ACC112 (cell line): ENCODE measurements around the gene TM9SF3.

Source experiments
- H2AFZ ChIP-seq: fragments of 200-600 bp; sonication (generic); one replicate; pipeline ENCODE4 v1.6.0; 2017; ENCODE audit warnings: antibody characterized with exemption, low read length; ENCODE audit not compliant: unreplicated experiment
- H3K27ac ChIP-seq: fragments of 200-600 bp; sonication (generic); 2 replicates; pipeline ENCODE4 v1.5.1; 2014; ENCODE audit warnings: low read depth, mild to moderate bottlenecking, antibody characterized with exemption, low read length, moderate library complexity
- H3K27me3 ChIP-seq: fragments of 200-600 bp; sonication (generic); 2 replicates; pipeline ENCODE4 v1.6.1; 2014; ENCODE audit warnings: mild to moderate bottlenecking, antibody characterized with exemption, low read length, moderate library complexity, mixed read lengths; ENCODE audit not compliant: insufficient read depth
- H3K36me3 ChIP-seq: fragments of 200-600 bp; sonication (generic); 2 replicates; pipeline ENCODE4 v1.6.1; 2016; ENCODE audit warnings: mild to moderate bottlenecking, antibody characterized with exemption, low read length, moderate library complexity, mixed read lengths; ENCODE audit not compliant: insufficient read depth
- H3K4me1 ChIP-seq: fragments of 200-600 bp; sonication (generic); one replicate; pipeline ENCODE4 v1.6.1; 2016; ENCODE audit warnings: low read length, mixed read lengths; ENCODE audit not compliant: insufficient read depth, unreplicated experiment, control insufficient read depth
- H3K4me3 ChIP-seq: fragments of 200-600 bp; sonication (generic); 2 replicates; pipeline ENCODE4 v1.5.1; 2014; ENCODE audit warnings: mild to moderate bottlenecking, low read depth, low read length
- H3K79me2 ChIP-seq: fragments of 200-600 bp; sonication (generic); one replicate; pipeline ENCODE4 v1.6.0; 2016; ENCODE audit warnings: low read length; ENCODE audit not compliant: control insufficient read depth, unreplicated experiment, insufficient read depth

TM9SF3 gene

GRCh38 chr10:96496281-96496925 lies 90.4 kb downstream of the TM9SF3 start:
- no peaks in the 10 kb centered on the region for H3K4me1 ChIP-seq
- H2AFZ ChIP-seq, result no peak overlapping the region
- H3K36me3 ChIP-seq, result no peaks in the 10 kb centered on the region
- peaks cover 56% of the 10 kb centered on the region for H3K27me3 ChIP-seq
- H3K79me2 ChIP-seq, result no peaks in the 10 kb centered on the region
- no peak overlapping the region for H3K4me3 ChIP-seq
- no peak overlapping the region for H3K27ac ChIP-seq

GRCh38 chr10:96495544-96495943 lies 91.3 kb downstream of the TM9SF3 start:
- Histone ChIP-seq H3K36me3 (no peaks in the 10 kb centered on the region), H3K79me2 (no peaks in the 10 kb centered on the region), H3K27me3 (peaks cover 61% of the 10 kb centered on the region), H3K4me3 (no peak overlapping the region), H3K27ac (no peak overlapping the region), H3K4me1 (no peaks in the 10 kb centered on the region), H2AFZ (no peak overlapping the region)

- Histone ChIP-seq H3K36me3 (no peaks in the 10 kb centered on the region), H3K27ac (no peak overlapping the region), H3K4me3 (no peak overlapping the region), H2AFZ (no peak overlapping the region), H3K27me3 (peaks cover 66% of the 10 kb centered on the region), H3K4me1 (no peaks in the 10 kb centered on the region), H3K79me2 (no peaks in the 10 kb centered on the region)
These were observed 92.1 kb downstream of the TM9SF3 start for GRCh38 chr10:96494694-96495093.

GRCh38 chr10:96493871-96494525 lies 92.8 kb downstream of the TM9SF3 start:
- no peaks in the 10 kb centered on the region for H3K4me1 ChIP-seq
- H3K27ac ChIP-seq, result no peak overlapping the region
- H3K27me3 ChIP-seq, result peaks cover 62% of the 10 kb centered on the region
- H3K4me3 ChIP-seq, result no peak overlapping the region
- H3K36me3 ChIP-seq, result no peaks in the 10 kb centered on the region
- H2AFZ ChIP-seq, result no peak overlapping the region
- no peaks in the 10 kb centered on the region for H3K79me2 ChIP-seq

GRCh38 chr10:96493254-96493653 lies 93.6 kb downstream of the TM9SF3 start:
- H3K27me3 ChIP-seq, result peaks cover 62% of the 10 kb centered on the region
- no peaks in the 10 kb centered on the region for H3K79me2 ChIP-seq
- H3K27ac ChIP-seq, result no peak overlapping the region
- no peak overlapping the region for H2AFZ ChIP-seq
- no peaks in the 10 kb centered on the region for H3K4me1 ChIP-seq
- H3K36me3 ChIP-seq, result no peaks in the 10 kb centered on the region
- no peak overlapping the region for H3K4me3 ChIP-seq

GRCh38 chr10:96491303-96491702 lies 95.5 kb downstream of the TM9SF3 start:
- Histone ChIP-seq H3K36me3 (no peaks in the 10 kb centered on the region), H3K27me3 (peaks cover 67% of the 10 kb centered on the region), H2AFZ (no peak overlapping the region), H3K4me3 (no peak overlapping the region), H3K27ac (no peak overlapping the region), H3K4me1 (no peaks in the 10 kb centered on the region), H3K79me2 (no peaks in the 10 kb centered on the region)

GRCh38 chr10:96488161-96488935 lies 98.5 kb downstream of the TM9SF3 start:
- Histone ChIP-seq H3K79me2 (no peaks in the 10 kb centered on the region), H2AFZ (no peak overlapping the region), H3K27ac (no peak overlapping the region), H3K4me1 (no peaks in the 10 kb centered on the region), H3K4me3 (no peak overlapping the region), H3K36me3 (no peaks in the 10 kb centered on the region), H3K27me3 (peaks cover 69% of the 10 kb centered on the region)

GRCh38 chr10:96482815-96483588 lies 103.8 kb downstream of the TM9SF3 start:
- H3K36me3 ChIP-seq, result no peaks in the 10 kb centered on the region
- H2AFZ ChIP-seq, result no peak overlapping the region
- H3K79me2 ChIP-seq, result no peaks in the 10 kb centered on the region
- H3K4me3 ChIP-seq, result no peak overlapping the region
- H3K27ac ChIP-seq, result no peak overlapping the region
- H3K4me1 ChIP-seq, result no peaks in the 10 kb centered on the region
- H3K27me3 ChIP-seq, result peaks cover 69% of the 10 kb centered on the region

GRCh38 chr10:96478355-96478754 lies 108.5 kb downstream of the TM9SF3 start:
- Histone ChIP-seq H3K27ac (no peak overlapping the region), H3K79me2 (no peaks in the 10 kb centered on the region), H3K4me3 (no peak overlapping the region), H3K4me1 (no peaks in the 10 kb centered on the region), H2AFZ (no peak overlapping the region), H3K36me3 (no peaks in the 10 kb centered on the region), H3K27me3 (peaks cover 69% of the 10 kb centered on the region)

- H3K27ac ChIP-seq, result no peak overlapping the region
- H3K4me3 ChIP-seq, result no peak overlapping the region
- H3K27me3 ChIP-seq, result peaks cover 83% of the 10 kb centered on the region
- no peaks in the 10 kb centered on the region for H3K36me3 ChIP-seq
- no peaks in the 10 kb centered on the region for H3K4me1 ChIP-seq
- no peak overlapping the region for H2AFZ ChIP-seq
- H3K79me2 ChIP-seq, result no peaks in the 10 kb centered on the region
These were observed 112.9 kb downstream of the TM9SF3 start for GRCh38 chr10:96473866-96474265.
